Thyroid gland (tissue), 4 donors: ENCODE results near the gene FNDC5.

Source experiments
- POLR2A ChIP-seq, 2 donors: fragments of 450-650 bp; IDR thresholded peaks; one replicate each; pipeline ENCODE4 v1.6.1; 2017; ENCODE audit warnings: antibody characterized with exemption in 2 of 2, mild to moderate bottlenecking in 2 of 2, moderate library complexity in 1 of 2
- TF ChIP-seq, protein P1 (sequence below), 6 experiments: fragments of 200-600 bp in 3 of 6; fragments of 450-650 bp in 3 of 6; sonication (generic) in 3 of 6; IDR thresholded peaks; one replicate each; pipeline ENCODE4 v1.5.1; 2016 to 2019; ENCODE audit warnings: antibody characterized with exemption in 6 of 6, mild to moderate bottlenecking in 2 of 6, inconsistent platforms in 1 of 6, moderate library complexity in 1 of 6

DNA sequence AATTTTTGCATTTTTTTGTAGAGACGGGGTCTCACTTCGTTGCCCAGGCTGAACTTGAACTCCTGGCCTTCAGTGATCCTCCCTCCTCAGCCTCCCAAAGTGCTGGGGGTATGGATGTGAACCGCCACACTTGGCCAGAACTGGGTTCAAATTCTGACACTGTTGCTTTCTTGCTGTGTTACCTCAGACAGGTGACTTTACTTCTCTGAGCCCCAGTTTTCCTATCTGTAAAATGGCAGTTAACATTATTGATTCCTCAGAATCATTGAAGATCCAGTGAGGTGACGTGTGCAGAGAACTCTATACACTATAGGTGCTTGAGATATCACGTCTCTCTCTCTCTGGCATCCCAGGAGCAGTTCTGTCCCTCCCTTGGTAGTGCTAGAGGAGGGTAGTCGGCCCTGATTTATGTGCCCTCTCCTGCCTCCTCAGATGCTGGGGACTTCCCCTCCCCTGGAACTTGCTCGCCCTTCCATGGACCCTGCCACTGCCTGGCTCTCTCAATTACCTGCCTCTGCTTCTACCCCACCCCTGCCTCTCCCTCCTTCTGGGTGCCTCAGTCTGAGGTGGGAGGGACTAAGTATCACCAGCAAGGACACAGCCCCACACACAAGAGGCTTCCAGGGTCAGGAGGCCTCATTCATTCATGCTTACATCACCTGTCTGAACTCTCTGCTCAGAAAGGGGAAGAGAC lies 12.8 kb upstream of the FNDC5 start:
- TF ChIP-seq POLR2A (IDR thresholded peaks at IDR 0.05), result no peak
- TF ChIP-seq, protein P1, sequence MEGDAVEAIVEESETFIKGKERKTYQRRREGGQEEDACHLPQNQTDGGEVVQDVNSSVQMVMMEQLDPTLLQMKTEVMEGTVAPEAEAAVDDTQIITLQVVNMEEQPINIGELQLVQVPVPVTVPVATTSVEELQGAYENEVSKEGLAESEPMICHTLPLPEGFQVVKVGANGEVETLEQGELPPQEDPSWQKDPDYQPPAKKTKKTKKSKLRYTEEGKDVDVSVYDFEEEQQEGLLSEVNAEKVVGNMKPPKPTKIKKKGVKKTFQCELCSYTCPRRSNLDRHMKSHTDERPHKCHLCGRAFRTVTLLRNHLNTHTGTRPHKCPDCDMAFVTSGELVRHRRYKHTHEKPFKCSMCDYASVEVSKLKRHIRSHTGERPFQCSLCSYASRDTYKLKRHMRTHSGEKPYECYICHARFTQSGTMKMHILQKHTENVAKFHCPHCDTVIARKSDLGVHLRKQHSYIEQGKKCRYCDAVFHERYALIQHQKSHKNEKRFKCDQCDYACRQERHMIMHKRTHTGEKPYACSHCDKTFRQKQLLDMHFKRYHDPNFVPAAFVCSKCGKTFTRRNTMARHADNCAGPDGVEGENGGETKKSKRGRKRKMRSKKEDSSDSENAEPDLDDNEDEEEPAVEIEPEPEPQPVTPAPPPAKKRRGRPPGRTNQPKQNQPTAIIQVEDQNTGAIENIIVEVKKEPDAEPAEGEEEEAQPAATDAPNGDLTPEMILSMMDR (IDR thresholded peaks at IDR 0.05), result no peak
